GM23248 (cell line): ENCODE data around the gene IL26.

Experiments
- EZH2 ChIP-seq: fragments of 200-600 bp; sonication (generic); IDR thresholded peaks from 2 replicates; pipeline ENCODE4 v1.6.1; 2018; ENCODE audit warnings: antibody characterized with exemption, mild to moderate bottlenecking; ENCODE audit not compliant: insufficient read depth, poor library complexity, severe bottlenecking
- EZH2phosphoT487 ChIP-seq: fragments of 200-600 bp; sonication (generic); IDR thresholded peaks from 2 replicates; pipeline ENCODE4 v1.6.1; 2018; ENCODE audit warnings: antibody characterized with exemption, moderate library complexity, mild to moderate bottlenecking, low read depth; ENCODE audit not compliant: insufficient read depth

GRCh38 chr12:68231229-68231628, 5.6 kb upstream of the IL26 start:
- TF ChIP-seq EZH2 (no peak), EZH2phosphoT487 (no peak)
